ENCODE measurements around the gene ENAH.
"Not testable (repeated sequence)": the region's sequence is repeated elsewhere in the genome, so short reads cannot be mapped to it uniquely, and the experiment has no call there.

ENAH gene

GRCh38 chr1:225650179-225650578 lies 2.7 kb downstream of the ENAH start:
- no peak for DNase-seq (ENCODE audit: extremely low read depth in 1 of 2, low read depth in 1 of 2)

DNA sequence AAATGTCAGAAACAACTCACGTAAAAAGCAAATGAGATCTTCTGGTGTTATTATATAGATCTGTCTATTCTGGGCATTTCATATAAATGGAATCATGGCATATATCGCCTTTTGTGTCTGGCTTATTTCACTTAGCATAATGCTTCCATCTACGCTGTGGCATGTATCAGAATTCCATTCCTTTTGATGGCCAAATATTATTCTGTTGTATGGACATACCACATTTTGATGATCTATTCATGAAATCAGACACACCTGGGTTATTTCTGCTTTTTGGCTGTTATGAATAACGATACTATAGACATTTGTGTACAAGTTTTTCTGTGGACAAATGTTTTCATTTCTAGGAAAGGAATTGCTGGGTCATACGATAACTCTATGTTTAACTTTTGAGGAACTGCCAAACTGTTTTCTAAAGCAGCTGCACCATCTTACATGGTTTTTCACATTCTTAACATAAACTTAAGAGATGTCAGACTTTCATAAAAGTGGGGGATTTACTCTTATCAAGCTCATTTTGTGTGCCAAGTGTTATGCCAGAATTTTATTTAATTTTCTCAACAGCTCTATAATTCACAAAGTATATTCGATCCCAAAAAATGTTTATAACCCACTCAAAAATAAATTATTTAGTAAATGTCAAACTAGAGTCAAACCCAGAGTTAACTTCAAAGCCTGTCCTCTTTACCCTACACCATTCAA lies 7.6 kb downstream of the ENAH start:
- DNase-seq (ENCODE audit: extremely low read depth in 1 of 2, low read depth in 1 of 2): no peak

DNA sequence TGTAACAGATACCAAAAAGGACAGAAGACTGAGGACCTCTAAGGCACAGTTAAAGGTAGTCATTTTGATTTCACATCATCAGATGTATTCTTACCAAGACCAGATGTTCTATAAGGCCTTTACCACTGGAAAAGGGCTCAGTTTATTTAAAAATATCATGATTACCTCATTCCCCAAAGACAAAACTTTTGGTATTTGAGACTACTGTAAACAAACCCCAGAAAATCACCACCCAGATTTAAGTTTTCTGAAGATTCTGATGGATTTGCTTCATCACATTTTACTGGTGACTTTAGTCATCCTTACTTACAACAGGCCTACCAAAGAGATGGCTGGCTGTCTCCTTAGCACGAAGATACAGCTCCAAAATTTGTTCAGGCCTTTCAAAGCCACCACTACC lies 8.3 kb downstream of the ENAH start:
- DNase-seq (ENCODE audit: extremely low read depth in 1 of 2, low read depth in 1 of 2): no peak

DNA sequence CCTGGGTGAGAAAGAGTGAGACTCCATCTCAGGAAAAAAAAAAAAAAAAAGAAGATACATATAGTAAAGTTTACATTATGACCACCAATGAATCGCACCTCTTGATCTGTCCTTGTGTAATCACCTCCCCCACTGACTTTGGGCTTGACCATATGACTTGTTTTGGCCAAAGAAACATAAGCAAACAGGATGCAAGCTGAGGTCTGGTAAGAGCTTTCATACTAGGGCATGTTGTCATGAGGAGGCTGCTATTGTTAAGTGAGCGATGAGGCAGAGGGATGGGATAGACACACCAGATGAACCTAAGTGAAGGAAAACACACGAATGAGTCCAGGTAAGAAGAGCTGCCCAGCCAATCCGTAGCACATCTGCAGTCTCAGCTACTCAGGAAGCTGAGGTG lies 10.7 kb downstream of the ENAH start:
- DNase-seq (ENCODE audit: extremely low read depth in 1 of 2, low read depth in 1 of 2): no peak

GRCh38 chr1:225638853-225639252 lies 14.1 kb downstream of the ENAH start:
- DNase-seq (ENCODE audit: extremely low read depth in 1 of 2, low read depth in 1 of 2): no peak

DNA sequence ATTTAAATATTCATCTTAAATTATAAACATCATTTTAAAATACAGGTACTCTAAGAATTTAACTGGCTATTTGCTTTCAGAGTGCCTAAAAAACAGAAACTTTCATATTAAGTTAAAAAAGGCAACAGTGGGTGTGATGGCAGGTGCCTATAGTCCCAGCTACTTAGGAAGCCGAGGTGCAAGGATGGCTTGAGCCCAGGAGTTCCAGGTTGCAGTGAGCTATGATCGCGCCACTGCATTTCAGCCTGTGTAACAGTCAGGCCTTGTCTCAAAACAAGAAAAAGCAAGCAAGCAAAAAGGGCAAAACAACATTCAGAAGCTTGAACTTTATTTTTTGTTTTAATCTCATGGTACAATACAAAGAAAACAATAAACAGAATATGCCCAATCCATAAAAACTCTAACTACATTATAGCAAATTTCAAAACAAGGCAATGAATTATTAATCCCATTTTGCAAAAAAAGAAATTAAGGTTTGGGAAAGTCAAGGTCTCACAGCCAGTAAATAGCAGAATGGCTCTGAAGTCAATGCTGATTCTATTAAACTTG lies 15.2 kb downstream of the ENAH start:
- DNase-seq (ENCODE audit: extremely low read depth in 1 of 2, low read depth in 1 of 2): no peak

DNA sequence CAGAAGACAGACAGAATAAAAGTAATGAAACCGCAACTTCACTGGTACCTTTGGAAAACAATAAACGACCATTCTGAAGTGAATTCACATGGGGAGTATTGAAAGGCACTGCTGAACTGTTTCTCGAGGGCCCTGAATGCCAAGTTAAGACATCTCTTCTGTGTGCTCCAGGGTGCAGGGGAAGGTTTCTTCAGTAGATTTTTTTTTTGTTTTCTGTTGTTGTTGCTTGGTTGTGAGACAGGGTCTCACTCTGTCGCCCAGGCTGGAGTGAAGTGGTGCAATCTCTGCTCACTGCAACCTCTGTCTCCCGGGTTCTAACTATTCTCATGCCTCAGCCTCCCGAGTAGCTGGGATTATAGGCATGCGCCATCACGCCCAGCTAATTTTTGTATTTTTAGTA lies 15.9 kb downstream of the ENAH start:
- not testable (repeated sequence) for DNase-seq (ENCODE audit: extremely low read depth in 1 of 2, low read depth in 1 of 2)

DNA sequence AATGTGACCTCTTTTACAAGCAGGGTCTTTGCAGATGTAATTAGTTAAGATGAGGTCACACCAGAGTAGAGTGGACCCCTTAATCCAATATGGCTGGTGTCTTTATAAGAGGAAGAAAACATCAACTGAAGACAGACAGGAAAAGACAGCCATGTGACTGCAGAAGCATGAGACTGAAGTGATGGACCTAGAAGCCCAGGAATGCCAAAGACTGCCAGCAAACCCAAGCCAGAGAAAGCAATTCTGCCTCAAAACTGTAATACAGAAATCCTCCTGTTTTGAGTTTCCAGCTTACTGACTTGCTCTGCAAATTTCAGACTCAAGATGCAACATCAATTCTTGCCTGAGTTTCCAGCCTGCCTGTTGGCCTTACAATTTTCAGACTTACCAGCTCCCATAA lies 17.3 kb downstream of the ENAH start:
- DNase-seq (ENCODE audit: extremely low read depth in 1 of 2, low read depth in 1 of 2): no peak

DNA sequence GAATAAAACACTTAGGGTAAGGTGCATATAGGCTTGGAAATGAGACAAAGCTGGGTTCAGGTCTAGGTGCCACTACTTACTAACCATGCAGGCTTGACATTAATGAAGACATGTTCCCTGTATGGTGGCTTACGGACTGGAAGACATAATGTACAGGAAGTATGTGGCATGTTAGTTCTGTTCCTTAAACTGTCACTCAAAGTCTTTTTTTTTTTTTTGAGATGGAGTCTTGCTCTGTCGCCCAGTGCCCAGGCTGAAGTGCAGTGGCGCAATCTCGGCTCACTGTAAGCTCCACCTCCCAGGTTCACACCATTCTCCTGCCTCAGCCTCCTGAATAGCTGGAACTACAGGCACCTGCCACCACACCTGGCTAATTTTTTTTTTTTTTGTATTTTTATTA lies 20.1 kb downstream of the ENAH start:
- DNase-seq (ENCODE audit: extremely low read depth in 1 of 2, low read depth in 1 of 2): not testable (repeated sequence)

- no peak for DNase-seq (ENCODE audit: extremely low read depth in 1 of 2, low read depth in 1 of 2)
These were observed 21.8 kb downstream of the ENAH start for GRCh38 chr1:225631021-225631663.

DNA sequence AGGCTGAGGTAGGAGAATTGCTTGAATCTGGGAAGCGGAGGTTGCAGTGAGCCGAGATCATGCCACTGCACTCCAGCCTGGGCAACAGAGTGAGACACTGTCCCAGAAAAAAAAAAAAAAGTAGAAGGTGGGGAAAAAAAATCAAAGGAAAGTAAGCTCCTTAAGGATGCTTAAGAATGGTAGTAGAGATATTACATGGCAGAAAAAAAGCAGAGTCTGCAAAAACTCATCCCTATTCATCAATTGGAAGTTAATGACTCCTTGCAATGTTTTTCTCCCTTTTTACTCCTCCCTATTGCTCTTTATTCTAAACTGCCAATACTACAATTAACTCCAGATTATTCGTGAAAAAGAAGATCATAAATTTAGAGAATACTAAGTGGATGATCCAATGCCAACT lies 23.4 kb downstream of the ENAH start:
- DNase-seq (ENCODE audit: extremely low read depth in 1 of 2, low read depth in 1 of 2): no peak

DNA sequence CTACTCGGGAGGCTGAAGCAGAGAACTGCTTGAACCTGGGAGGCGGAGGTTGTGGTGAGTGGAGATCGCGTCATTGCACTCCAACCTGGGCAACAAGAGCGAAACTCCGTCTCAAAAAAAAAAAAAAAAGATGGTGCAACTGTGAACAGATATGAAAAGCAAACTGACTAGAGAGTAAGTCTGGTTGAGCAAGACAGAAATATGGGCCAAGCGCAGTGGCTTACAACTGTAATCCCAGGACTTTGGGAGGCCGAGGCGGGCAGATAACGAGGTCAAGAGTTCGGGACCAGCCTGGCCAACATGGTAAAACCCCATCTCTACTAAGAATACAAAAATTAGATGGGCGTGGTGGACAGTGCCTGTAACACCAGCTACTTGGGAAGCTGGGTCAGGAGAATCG lies 24.1 kb downstream of the ENAH start:
- DNase-seq (ENCODE audit: extremely low read depth in 1 of 2, low read depth in 1 of 2): not testable (repeated sequence)

DNA sequence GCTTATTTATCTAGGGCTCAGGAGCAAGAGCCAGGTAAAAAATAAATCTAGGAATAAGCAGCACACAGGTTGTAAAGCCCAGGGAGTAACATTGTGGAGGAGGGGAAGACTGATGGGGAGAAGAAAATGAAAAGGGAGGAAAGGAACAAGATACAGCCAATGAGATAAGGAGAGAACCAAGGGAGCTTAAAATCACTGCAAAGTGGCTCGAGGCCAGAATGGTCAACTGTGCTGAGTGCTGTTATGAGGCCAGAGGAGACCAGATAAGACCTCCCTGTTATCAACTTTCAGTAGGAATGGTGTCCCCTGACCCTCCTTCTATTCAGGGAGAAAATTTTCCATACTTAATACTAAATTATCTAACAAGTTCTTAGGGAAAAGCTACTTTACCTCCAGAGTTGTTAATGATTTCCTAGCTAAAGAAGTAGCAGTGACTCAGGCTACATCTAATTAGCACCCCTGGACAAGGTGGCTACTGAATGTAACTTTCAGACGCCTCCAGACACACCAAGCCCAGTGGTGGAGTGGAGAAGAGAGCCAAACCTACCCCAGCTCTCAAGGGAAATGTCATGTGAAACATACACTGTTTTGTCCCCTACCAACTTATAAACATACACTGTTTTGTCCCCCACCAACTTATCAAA lies 25.5 kb downstream of the ENAH start:
- DNase-seq (ENCODE audit: extremely low read depth in 1 of 2, low read depth in 1 of 2): no peak

- DNase-seq (ENCODE audit: extremely low read depth in 1 of 2, low read depth in 1 of 2): no peak
These were observed 26.2 kb downstream of the ENAH start for GRCh38 chr1:225626698-225627097.

GRCh38 chr1:225617956-225618355 lies 35.0 kb downstream of the ENAH start:
- no peak for DNase-seq (ENCODE audit: extremely low read depth in 1 of 2, low read depth in 1 of 2)

- DNase-seq (ENCODE audit: extremely low read depth in 1 of 2, low read depth in 1 of 2): no peak
These were observed 35.4 kb downstream of the ENAH start for GRCh38 chr1:225617479-225617878.

DNA sequence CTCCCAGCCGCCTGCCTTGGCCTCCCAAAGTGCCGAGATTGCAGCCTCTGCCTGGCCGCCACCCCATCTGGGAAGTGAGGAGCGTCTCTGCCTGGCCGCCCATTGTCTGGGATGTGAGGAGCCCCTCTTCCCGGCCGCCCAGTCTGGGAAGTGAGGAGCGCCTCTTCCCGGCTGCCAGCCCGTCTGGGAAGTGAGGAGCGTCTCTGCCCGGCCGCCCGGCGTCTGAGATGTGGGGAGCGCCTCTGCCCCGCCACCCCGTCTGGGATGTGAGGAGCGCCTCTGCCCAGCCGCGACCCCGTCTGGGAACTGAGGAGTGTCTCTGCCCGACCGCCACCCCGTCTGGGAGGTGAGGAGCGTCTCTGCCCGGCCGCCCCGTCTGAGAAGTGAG lies 37.5 kb downstream of the ENAH start:
- DNase-seq (ENCODE audit: extremely low read depth in 1 of 2, low read depth in 1 of 2): not testable (repeated sequence)

- no peak for DNase-seq (ENCODE audit: extremely low read depth in 1 of 2, low read depth in 1 of 2)
These were observed 39.9 kb downstream of the ENAH start for GRCh38 chr1:225613006-225613405.

DNA sequence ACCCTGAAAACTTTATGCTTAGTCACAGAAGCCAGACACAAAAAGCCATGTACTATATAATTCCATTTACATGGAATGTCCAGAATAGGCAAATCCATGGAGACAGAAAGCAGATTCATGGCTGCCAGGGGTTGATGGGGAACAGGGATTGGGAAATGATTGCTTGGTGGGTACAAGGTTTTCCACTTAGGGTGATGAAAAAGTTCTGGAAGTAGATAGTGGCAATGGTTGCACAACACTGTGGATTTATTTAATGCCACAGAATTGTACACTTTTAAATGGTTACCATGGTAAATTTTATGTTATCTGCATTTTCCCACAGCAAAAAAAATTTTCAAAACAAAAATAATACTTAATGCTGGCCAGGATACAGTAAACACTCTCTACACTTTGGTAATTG lies 40.6 kb downstream of the ENAH start:
- DNase-seq (ENCODE audit: extremely low read depth in 1 of 2, low read depth in 1 of 2): no peak

DNA sequence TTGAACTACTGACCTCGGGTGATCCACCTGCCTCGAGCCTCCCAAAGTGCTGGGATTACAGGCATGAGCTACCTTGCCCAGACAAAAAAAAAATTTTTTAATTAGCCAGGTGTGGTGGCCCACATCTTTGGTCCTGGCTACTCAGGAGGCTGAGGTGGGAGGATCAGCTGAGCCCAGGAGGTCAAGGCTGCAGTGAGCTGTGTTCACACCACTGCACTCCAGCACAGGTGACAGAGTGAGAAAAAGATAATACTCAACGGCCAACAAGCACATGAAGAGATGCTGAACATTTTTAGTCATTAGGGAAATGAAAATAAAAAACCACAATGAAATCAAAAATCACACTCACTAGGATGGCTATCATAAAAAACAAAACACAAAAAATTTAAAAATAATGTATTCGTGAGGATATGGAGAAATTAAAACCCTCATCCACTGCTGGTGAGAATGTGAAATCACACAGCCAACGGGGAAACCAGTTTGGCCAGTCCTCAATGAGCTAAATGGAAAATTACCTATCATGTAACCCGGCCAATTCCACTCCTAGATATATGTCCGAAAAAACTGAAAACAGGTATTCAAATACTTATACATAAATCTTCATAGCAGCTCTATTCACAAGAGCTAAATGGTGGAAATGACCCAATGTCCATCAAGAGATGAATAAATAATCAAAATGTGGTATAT lies 41.2 kb downstream of the ENAH start:
- no peak for DNase-seq (ENCODE audit: extremely low read depth in 1 of 2, low read depth in 1 of 2)

DNA sequence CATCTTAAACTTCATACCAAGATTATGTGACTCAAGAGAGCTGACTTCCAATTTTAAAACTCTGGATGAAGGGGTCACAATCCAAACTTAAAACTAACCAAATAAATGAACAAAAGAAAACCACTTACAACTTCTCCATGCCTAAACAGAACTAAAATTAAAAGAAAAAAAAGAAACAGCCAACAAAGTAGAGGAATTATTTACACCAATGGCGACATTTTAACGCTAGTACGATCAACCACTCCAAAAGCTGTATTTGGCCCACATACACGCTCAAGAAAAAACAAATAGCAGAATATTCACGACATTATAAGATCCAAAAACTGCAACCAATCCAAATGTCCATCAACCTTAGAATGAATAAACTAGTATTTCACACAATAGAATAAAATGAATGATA lies 42.4 kb downstream of the ENAH start:
- no peak for DNase-seq (ENCODE audit: extremely low read depth in 1 of 2, low read depth in 1 of 2)
